ENCODE measurements around the gene HSPB2. TPM values are rescaled to one million over a fixed set of nuclear protein-coding genes. Genes with fewer than 3 reads are reported as not detected.

Gene HSPB2
- total and polyA plus RNA-seq, 5 donors from 2014 or later: not detected

- ATAC-seq (ENCODE audit: low read depth in 2 of 2): no peak
- Mint-ChIP-seq H3K9me3 (peaks cover 0 to 3% (median 0%) of the 10 kb centered on the region in 7 donors), H3K36me3 (no peaks in the 10 kb centered on the region), H3K4me1 (peaks cover 0 to 2% (median 0%) of the 10 kb centered on the region in 4 donors), H3K27ac (no peak overlapping the region), H3K27me3 (no peaks in the 10 kb centered on the region), H3K4me3 (no peak overlapping the region)
- H3K4me1 ChIP-seq (ENCODE audit: control insufficient read depth, insufficient read depth, low read length, poor library complexity, severe bottlenecking): no peaks in the 10 kb centered on the region
- no peaks in the 10 kb centered on the region for H3K27me3 ChIP-seq (ENCODE audit: control insufficient read depth, insufficient read depth, low read length)
- no peaks in the 10 kb centered on the region for H3K36me3 ChIP-seq (ENCODE audit: control insufficient read depth, insufficient read depth, low read length)
- H3K9me3 ChIP-seq (ENCODE audit: control insufficient read depth in 2 of 2, low read length in 2 of 2): no peaks in the 10 kb centered on the region
- H3K27ac ChIP-seq (ENCODE audit: insufficient read depth, low read length, poor library complexity, severe bottlenecking): no peak overlapping the region
- DNase-seq: no peak
- no peak overlapping the region for H3K4me3 ChIP-seq (ENCODE audit: low read depth, low read length)
Observed at GRCh38 chr11:111954154-111954553, 41.6 kb downstream of the HSPB2 start.

DNA sequence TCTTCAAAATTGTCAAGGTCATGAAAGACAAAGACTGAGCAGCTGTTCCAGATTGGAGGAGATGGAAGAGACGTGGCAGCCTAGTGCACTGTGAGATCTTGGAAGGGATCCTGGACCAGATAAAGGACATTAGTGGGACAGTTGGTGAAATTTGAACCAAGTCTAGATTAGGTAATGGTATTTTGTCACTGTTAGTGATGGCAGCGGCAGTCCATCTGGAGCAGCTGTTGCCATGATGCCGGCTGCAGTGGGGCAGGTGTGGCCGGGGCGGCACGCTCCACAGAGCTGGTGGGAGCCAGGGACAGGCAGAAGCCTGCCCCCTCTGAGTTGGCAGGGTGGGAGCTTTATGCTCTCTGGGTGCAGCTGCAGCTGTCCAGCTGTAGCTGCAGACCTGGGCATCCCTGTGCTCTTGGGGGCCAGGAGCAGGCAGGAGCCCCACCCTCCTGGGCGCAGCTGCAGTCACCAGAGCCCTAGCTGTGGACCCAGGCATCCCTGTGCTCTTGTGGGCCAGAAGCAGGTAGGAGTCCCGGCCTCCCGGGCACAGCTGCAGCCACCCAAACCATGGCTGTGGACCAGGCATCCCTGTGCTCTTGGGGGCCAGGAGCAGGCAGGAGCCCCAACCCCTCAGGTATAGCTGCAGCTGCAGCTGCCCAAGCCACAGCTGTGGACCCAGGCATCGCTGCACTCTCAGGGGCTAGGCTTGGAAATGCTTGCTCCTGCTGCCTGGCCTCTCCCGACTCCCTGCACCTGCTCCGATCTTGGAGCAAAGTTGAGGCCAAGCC lies 45.3 kb downstream of the HSPB2 start:
- Histone ChIP-seq H3K27ac (ENCODE audit: insufficient read depth, low read length, poor library complexity, severe bottlenecking) (no peak overlapping the region), H3K9me3 (ENCODE audit: control insufficient read depth in 2 of 2, low read length in 2 of 2) (no peaks in the 10 kb centered on the region), H3K4me3 (ENCODE audit: low read depth, low read length) (no peak overlapping the region), H3K4me1 (ENCODE audit: control insufficient read depth, insufficient read depth, low read length, poor library complexity, severe bottlenecking) (no peaks in the 10 kb centered on the region), H3K27me3 (ENCODE audit: control insufficient read depth, insufficient read depth, low read length) (no peaks in the 10 kb centered on the region), H3K36me3 (ENCODE audit: control insufficient read depth, insufficient read depth, low read length) (no peaks in the 10 kb centered on the region)
- peaks cover 0 to 2% (median 0%) of the 10 kb centered on the region in 4 donors for H3K4me1 Mint-ChIP-seq
- H3K36me3 Mint-ChIP-seq: peaks cover 3% of the 10 kb centered on the region
- DNase-seq (no peak), ATAC-seq (ENCODE audit: low read depth in 2 of 2) (no peak)
- H3K27ac Mint-ChIP-seq: no peak overlapping the region
- no peaks in the 10 kb centered on the region for H3K27me3 Mint-ChIP-seq
- no peaks in the 10 kb centered on the region for H3K9me3 Mint-ChIP-seq
- H3K4me3 Mint-ChIP-seq: no peak overlapping the region

GRCh38 chr11:111960916-111961315 lies 48.4 kb downstream of the HSPB2 start:
- DNase-seq (no peak), ATAC-seq (ENCODE audit: low read depth in 2 of 2) (no peak)
- no peak overlapping the region for H3K4me3 ChIP-seq (ENCODE audit: low read depth, low read length)
- no peaks in the 10 kb centered on the region for H3K9me3 Mint-ChIP-seq
- peaks cover 3% of the 10 kb centered on the region for H3K36me3 Mint-ChIP-seq
- peaks cover 0 to 2% (median 0%) of the 10 kb centered on the region in 4 donors for H3K4me1 Mint-ChIP-seq
- H3K36me3 ChIP-seq (ENCODE audit: control insufficient read depth, insufficient read depth, low read length): no peaks in the 10 kb centered on the region
- H3K27ac Mint-ChIP-seq: no peak overlapping the region
- H3K27me3 Mint-ChIP-seq: no peaks in the 10 kb centered on the region
- no peak overlapping the region for H3K4me3 Mint-ChIP-seq
- H3K27me3 ChIP-seq (ENCODE audit: control insufficient read depth, insufficient read depth, low read length): no peaks in the 10 kb centered on the region
- no peaks in the 10 kb centered on the region for H3K4me1 ChIP-seq (ENCODE audit: control insufficient read depth, insufficient read depth, low read length, poor library complexity, severe bottlenecking)
- no peak overlapping the region for H3K27ac ChIP-seq (ENCODE audit: insufficient read depth, low read length, poor library complexity, severe bottlenecking)
- no peaks in the 10 kb centered on the region for H3K9me3 ChIP-seq (ENCODE audit: control insufficient read depth in 2 of 2, low read length in 2 of 2)

GRCh38 chr11:111961389-111962300 lies 49.1 kb downstream of the HSPB2 start:
- H3K27me3 Mint-ChIP-seq: no peaks in the 10 kb centered on the region
- peaks cover 4% of the 10 kb centered on the region for H3K36me3 Mint-ChIP-seq
- Histone ChIP-seq H3K4me3 (ENCODE audit: low read depth, low read length) (no peak overlapping the region), H3K27me3 (ENCODE audit: control insufficient read depth, insufficient read depth, low read length) (no peaks in the 10 kb centered on the region), H3K36me3 (ENCODE audit: control insufficient read depth, insufficient read depth, low read length) (no peaks in the 10 kb centered on the region), H3K27ac (ENCODE audit: insufficient read depth, low read length, poor library complexity, severe bottlenecking) (no peak overlapping the region), H3K4me1 (ENCODE audit: control insufficient read depth, insufficient read depth, low read length, poor library complexity, severe bottlenecking) (no peaks in the 10 kb centered on the region), H3K9me3 (ENCODE audit: control insufficient read depth in 2 of 2, low read length in 2 of 2) (no peaks in the 10 kb centered on the region)
- no peak overlapping the region for H3K27ac Mint-ChIP-seq
- ATAC-seq (ENCODE audit: low read depth in 2 of 2): no peak
- peaks cover 0 to under 1% (median 0%) of the 10 kb centered on the region in 7 donors for H3K9me3 Mint-ChIP-seq
- peaks cover 0 to 2% (median 0%) of the 10 kb centered on the region in 4 donors for H3K4me1 Mint-ChIP-seq
- no peak overlapping the region for H3K4me3 Mint-ChIP-seq
- no peak for DNase-seq

Other genes starting within 250 kb of the HSPB2 start
- 45.9 TPM for gene PPP2R1B, start 146.3 kb upstream of the HSPB2 start, total RNA-seq
- 10 to 100 TPM; 16.5 to 23.7 (median 21.4) TPM for gene PPP2R1B, start 146.3 kb upstream of the HSPB2 start, polyA plus RNA-seq
- 30.6 TPM for gene ALG9, start 41.2 kb upstream of the HSPB2 start, total RNA-seq
- 10 to 100 TPM; 13.9 to 18.4 (median 15.4) TPM for gene ALG9, start 41.2 kb upstream of the HSPB2 start, polyA plus RNA-seq
- gene FDXACB1, start 33.6 kb upstream of the HSPB2 start, total RNA-seq: 2.7 TPM
- gene FDXACB1, start 33.6 kb upstream of the HSPB2 start, polyA plus RNA-seq: 1 to 10 TPM; 5.0 to 8.3 (median 6.1) TPM
- gene CFAP68, start 33.2 kb upstream of the HSPB2 start, total RNA-seq: 8.3 TPM
- 10 to 100 TPM; 24.6 to 44.6 (median 27.4) TPM for gene CFAP68, start 33.2 kb upstream of the HSPB2 start, polyA plus RNA-seq
- gene CRYAB, start 964 bp upstream of the HSPB2 start, total RNA-seq: not detected
- not detected for gene CRYAB, start 964 bp upstream of the HSPB2 start, polyA plus RNA-seq
- not detected for gene C11orf52, start 6.2 kb downstream of the HSPB2 start, total RNA-seq
- gene C11orf52, start 6.2 kb downstream of the HSPB2 start, polyA plus RNA-seq: under 1 TPM in 1 of 4 donors, not detected in 3; 0.41 TPM
- gene DIXDC1, start 24.6 kb downstream of the HSPB2 start, total RNA-seq: 3.9 TPM
- gene DIXDC1, start 24.6 kb downstream of the HSPB2 start, polyA plus RNA-seq: 1 to 10 TPM in 3 of 4 donors, under 1 TPM in 1; 0.78 to 1.5 (median 1.3) TPM
- 16.3 TPM for gene DLAT, start 112.7 kb downstream of the HSPB2 start, total RNA-seq
- gene DLAT, start 112.7 kb downstream of the HSPB2 start, polyA plus RNA-seq: 10 to 100 TPM; 22.8 to 26.8 (median 24.2) TPM
- 0.47 TPM for gene PIH1D2, start 161.3 kb downstream of the HSPB2 start, total RNA-seq
- gene PIH1D2, start 161.3 kb downstream of the HSPB2 start, polyA plus RNA-seq: not detected
- gene NKAPD1, start 161.6 kb downstream of the HSPB2 start, total RNA-seq: 11.2 TPM
- gene NKAPD1, start 161.6 kb downstream of the HSPB2 start, polyA plus RNA-seq: 10 to 100 TPM; 11.0 to 13.1 (median 11.8) TPM
- 14.5 TPM for gene TIMM8B, start 174.0 kb downstream of the HSPB2 start, total RNA-seq
- gene TIMM8B, start 174.0 kb downstream of the HSPB2 start, polyA plus RNA-seq: 10 to 100 TPM; 60.8 to 91.3 (median 75.0) TPM
- gene SDHD, start 174.1 kb downstream of the HSPB2 start, total RNA-seq: 37.0 TPM
- 100 to 1,000 TPM; 148 to 200 (median 182) TPM for gene SDHD, start 174.1 kb downstream of the HSPB2 start, polyA plus RNA-seq

Data from CD4-positive, CD25-positive, alpha-beta regulatory T cell (primary cell).